IPS-18a (cell line): ENCODE measurements around the gene TXNDC11.
A peak's percentile ranks its signal among the peaks of the same experiment; 100 is the strongest.

Source experiments
- H3K27ac ChIP-seq: one replicate; pipeline ENCODE4 v1.5.1; 2013; ENCODE audit warnings: low read length
- H3K27me3 ChIP-seq: one replicate; pipeline ENCODE4 v1.6.1; 2013; ENCODE audit warnings: mild to moderate bottlenecking, low read length; ENCODE audit not compliant: control insufficient read depth, insufficient read depth
- H3K36me3 ChIP-seq: one replicate; pipeline ENCODE4 v1.6.1; 2013; ENCODE audit warnings: low read depth, low read length; ENCODE audit not compliant: control insufficient read depth
- H3K4me1 ChIP-seq: one replicate; pipeline ENCODE4 v1.6.1; 2013; ENCODE audit warnings: low read depth, low read length; ENCODE audit not compliant: control insufficient read depth
- H3K4me3 ChIP-seq: one replicate; pipeline ENCODE4 v1.5.1; 2013; ENCODE audit warnings: low read length
- H3K9ac ChIP-seq: one replicate; pipeline ENCODE4 v1.6.1; 2013; ENCODE audit warnings: mild to moderate bottlenecking, low read length, moderate library complexity
- H3K9me3 ChIP-seq: one replicate; pipeline ENCODE4 v1.6.1; 2013; ENCODE audit warnings: low read depth, low read length; ENCODE audit not compliant: control insufficient read depth

The TXNDC11 gene

GRCh38 chr16:11651796-11652195 lies 90.9 kb downstream of the TXNDC11 start:
- no peaks in the 10 kb centered on the region for H3K36me3 ChIP-seq

GRCh38 chr16:11650641-11651591 lies 91.7 kb downstream of the TXNDC11 start:
- H3K9ac ChIP-seq, result no peak overlapping the region
- H3K27me3 ChIP-seq, result no peaks in the 10 kb centered on the region
- no peaks in the 10 kb centered on the region for H3K9me3 ChIP-seq
- H3K4me3 ChIP-seq, result no peak overlapping the region
- H3K4me1 ChIP-seq, result no peaks in the 10 kb centered on the region
- H3K36me3 ChIP-seq, result no peaks in the 10 kb centered on the region
- no peak overlapping the region for H3K27ac ChIP-seq

More at GRCh38 chr16:11651796-11652195, 90.9 kb downstream of the TXNDC11 start:
- no peak overlapping the region for H3K4me3 ChIP-seq
- H3K9me3 ChIP-seq, result no peaks in the 10 kb centered on the region
- H3K9ac ChIP-seq, result no peak overlapping the region
- no peak overlapping the region for H3K27ac ChIP-seq
- no peaks in the 10 kb centered on the region for H3K4me1 ChIP-seq
- no peaks in the 10 kb centered on the region for H3K27me3 ChIP-seq

GRCh38 chr16:11649276-11649675 lies 93.4 kb downstream of the TXNDC11 start:
- H3K9me3 ChIP-seq, result no peaks in the 10 kb centered on the region
- H3K27ac ChIP-seq, result no peak overlapping the region
- H3K4me1 ChIP-seq, result no peaks in the 10 kb centered on the region
- no peak overlapping the region for H3K4me3 ChIP-seq
- no peaks in the 10 kb centered on the region for H3K27me3 ChIP-seq
- H3K36me3 ChIP-seq, result no peaks in the 10 kb centered on the region
- no peak overlapping the region for H3K9ac ChIP-seq

- H3K4me3 ChIP-seq, result no peak overlapping the region
- no peak overlapping the region for H3K9ac ChIP-seq
- no peaks in the 10 kb centered on the region for H3K4me1 ChIP-seq
- H3K27ac ChIP-seq, result no peak overlapping the region
- H3K36me3 ChIP-seq, result no peaks in the 10 kb centered on the region
- H3K27me3 ChIP-seq, result no peaks in the 10 kb centered on the region
- no peaks in the 10 kb centered on the region for H3K9me3 ChIP-seq
Measured at GRCh38 chr16:11642765-11643116, 99.9 kb downstream of the TXNDC11 start.

- Histone ChIP-seq H3K9ac (no peak overlapping the region), H3K9me3 (no peaks in the 10 kb centered on the region), H3K36me3 (no peaks in the 10 kb centered on the region), H3K27ac (no peak overlapping the region), H3K4me3 (no peak overlapping the region), H3K27me3 (no peaks in the 10 kb centered on the region), H3K4me1 (no peaks in the 10 kb centered on the region)
Measured at GRCh38 chr16:11640987-11641817, 101.5 kb downstream of the TXNDC11 start.

- H3K27me3 ChIP-seq, result peaks cover 3% of the 10 kb centered on the region
- no peaks in the 10 kb centered on the region for H3K36me3 ChIP-seq
- H3K9me3 ChIP-seq, result no peaks in the 10 kb centered on the region
- H3K27ac ChIP-seq, result no peak overlapping the region
- H3K4me3 ChIP-seq, result no peak overlapping the region
- no peak overlapping the region for H3K9ac ChIP-seq
- peaks cover 9% of the 10 kb centered on the region for H3K4me1 ChIP-seq
Measured at GRCh38 chr16:11639925-11640899, 102.4 kb downstream of the TXNDC11 start.

GRCh38 chr16:11639008-11639562 lies 103.6 kb downstream of the TXNDC11 start:
- H3K9me3 ChIP-seq, result no peaks in the 10 kb centered on the region
- H3K27ac ChIP-seq, result no peak overlapping the region
- H3K4me1 ChIP-seq, result peaks cover 11% of the 10 kb centered on the region

GRCh38 chr16:11638140-11638539 lies 104.5 kb downstream of the TXNDC11 start:
- Histone ChIP-seq H3K9me3 (no peaks in the 10 kb centered on the region), H3K9ac (no peak overlapping the region), H3K4me1 (peaks cover 11% of the 10 kb centered on the region), H3K4me3 (no peak overlapping the region), H3K27me3 (peaks cover 3% of the 10 kb centered on the region), H3K27ac (no peak overlapping the region), H3K36me3 (no peaks in the 10 kb centered on the region)

More at GRCh38 chr16:11639008-11639562, 103.6 kb downstream of the TXNDC11 start:
- Histone ChIP-seq H3K4me3 (no peak overlapping the region), H3K27me3 (peaks cover 3% of the 10 kb centered on the region), H3K36me3 (no peaks in the 10 kb centered on the region), H3K9ac (no peak overlapping the region)

GRCh38 chr16:11637320-11637719 lies 105.3 kb downstream of the TXNDC11 start:
- peaks cover 11% of the 10 kb centered on the region for H3K4me1 ChIP-seq
- H3K27ac ChIP-seq, result no peak overlapping the region
- peaks cover 3% of the 10 kb centered on the region for H3K27me3 ChIP-seq
- no peak overlapping the region for H3K4me3 ChIP-seq
- no peak overlapping the region for H3K9ac ChIP-seq
- no peaks in the 10 kb centered on the region for H3K36me3 ChIP-seq
- H3K9me3 ChIP-seq, result no peaks in the 10 kb centered on the region

- H3K4me1 ChIP-seq, result peaks cover 11% of the 10 kb centered on the region
- H3K36me3 ChIP-seq, result no peaks in the 10 kb centered on the region
- peak overlapping the region; percentile 17 for H3K9ac ChIP-seq
- peak overlapping the region; percentile 40 for H3K4me3 ChIP-seq
- peaks cover 3% of the 10 kb centered on the region for H3K27me3 ChIP-seq
- no peak overlapping the region for H3K27ac ChIP-seq
- no peaks in the 10 kb centered on the region for H3K9me3 ChIP-seq
Measured at GRCh38 chr16:11636172-11636721, 106.4 kb downstream of the TXNDC11 start.
